ENCODE measurements around the gene CDYL2.

DNA sequence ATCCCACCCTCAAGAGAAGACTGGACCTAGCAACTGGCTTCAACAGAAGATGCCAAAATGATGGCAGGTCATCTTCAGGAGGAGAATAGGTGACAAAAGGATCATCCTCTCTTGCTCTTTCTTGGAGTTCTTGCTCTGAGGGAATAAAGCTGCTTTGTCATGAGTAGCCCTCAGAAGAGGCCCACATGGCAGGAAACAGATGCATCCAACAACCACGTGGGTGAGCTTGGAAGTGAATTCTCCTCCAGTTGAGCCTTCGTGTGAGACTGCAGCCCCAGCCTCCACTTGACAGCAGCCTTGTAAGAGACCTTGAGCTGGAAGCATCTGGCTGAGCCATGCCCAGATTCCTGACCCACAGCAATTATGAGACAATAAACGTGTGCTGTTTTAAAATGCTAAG, 176.1 kb downstream of the CDYL2 start:
- TF ChIP-seq, protein P1, sequence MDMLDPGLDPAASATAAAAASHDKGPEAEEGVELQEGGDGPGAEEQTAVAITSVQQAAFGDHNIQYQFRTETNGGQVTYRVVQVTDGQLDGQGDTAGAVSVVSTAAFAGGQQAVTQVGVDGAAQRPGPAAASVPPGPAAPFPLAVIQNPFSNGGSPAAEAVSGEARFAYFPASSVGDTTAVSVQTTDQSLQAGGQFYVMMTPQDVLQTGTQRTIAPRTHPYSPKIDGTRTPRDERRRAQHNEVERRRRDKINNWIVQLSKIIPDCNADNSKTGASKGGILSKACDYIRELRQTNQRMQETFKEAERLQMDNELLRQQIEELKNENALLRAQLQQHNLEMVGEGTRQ (CRISPR knock-in tag; IDR thresholded peaks at IDR 0.05), result no peak
- TF ChIP-seq CTCF (IDR thresholded peaks at IDR 0.05) (no peak), ZNF138 (CRISPR knock-in tag; conservative IDR thresholded peaks at IDR 0.05) (no peak), NR2C2 (CRISPR knock-in tag; IDR thresholded peaks at IDR 0.05) (no peak), PRRX2 (CRISPR knock-in tag; IDR thresholded peaks at IDR 0.05) (no peak)
- TF ChIP-seq, protein P2, sequence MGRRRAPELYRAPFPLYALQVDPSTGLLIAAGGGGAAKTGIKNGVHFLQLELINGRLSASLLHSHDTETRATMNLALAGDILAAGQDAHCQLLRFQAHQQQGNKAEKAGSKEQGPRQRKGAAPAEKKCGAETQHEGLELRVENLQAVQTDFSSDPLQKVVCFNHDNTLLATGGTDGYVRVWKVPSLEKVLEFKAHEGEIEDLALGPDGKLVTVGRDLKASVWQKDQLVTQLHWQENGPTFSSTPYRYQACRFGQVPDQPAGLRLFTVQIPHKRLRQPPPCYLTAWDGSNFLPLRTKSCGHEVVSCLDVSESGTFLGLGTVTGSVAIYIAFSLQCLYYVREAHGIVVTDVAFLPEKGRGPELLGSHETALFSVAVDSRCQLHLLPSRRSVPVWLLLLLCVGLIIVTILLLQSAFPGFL (CRISPR knock-in tag; IDR thresholded peaks at IDR 0.05; ENCODE audit: borderline replicate concordance), result no peak
